HFFc6 (cell line): ENCODE measurements around the gene GPANK1. TPM values are rescaled to one million over a fixed set of nuclear protein-coding genes. Genes with fewer than 3 reads are reported as not detected.

ENCODE experiments used
- DNase-seq: peaks from one replicate; pipeline ENCODE4 v3.0.0-alpha.2; 2018
- H3K27ac Mint-ChIP-seq: 2 replicates; pipeline ENCODE4 v1.8.0; 2020; ENCODE audit warnings: mild to moderate bottlenecking, mixed read lengths
- H3K27me3 Mint-ChIP-seq: 2 replicates; pipeline ENCODE4 v1.8.0; 2021; ENCODE audit warnings: mild to moderate bottlenecking, moderate library complexity, mixed read lengths; ENCODE audit not compliant: insufficient read depth
- H3K36me3 Mint-ChIP-seq: 2 replicates; pipeline ENCODE4 v1.8.0; 2021; ENCODE audit warnings: low read depth, mixed read lengths
- H3K4me1 Mint-ChIP-seq: 2 replicates; pipeline ENCODE4 v1.8.0; 2020; ENCODE audit warnings: low read depth, mixed read lengths
- H3K4me3 Mint-ChIP-seq: 2 replicates; pipeline ENCODE4 v1.8.0; 2020; ENCODE audit warnings: mild to moderate bottlenecking, moderate library complexity, mixed read lengths
- H3K9me3 Mint-ChIP-seq: 2 replicates; pipeline ENCODE4 v1.8.0; 2020; ENCODE audit warnings: mild to moderate bottlenecking, mixed read lengths
- total RNA-seq, 6 experiments: library from RNA; stranded (reverse); fragmentation: NEBNext Ultra II Directional; extraction: Animal tissue kit (Norgen Biotek cat#: 25700); gene quantifications; 2 replicates in 1 of 6; 3 replicates in 5 of 6; pipeline ENCODE4 v1.2.3, GENCODE V29; 2021
- TF ChIP-seq, protein P1 (sequence below): fragments of 200-600 bp; sonication (generic); IDR thresholded peaks from 2 replicates; pipeline ENCODE4 v1.5.0; 2021; ENCODE audit warnings: antibody characterized with exemption, mild to moderate bottlenecking

GPANK1 gene
- total RNA-seq, 6 experiments from 2014 or later, result 11.6 to 14.9 (median 13.0) TPM

DNA sequence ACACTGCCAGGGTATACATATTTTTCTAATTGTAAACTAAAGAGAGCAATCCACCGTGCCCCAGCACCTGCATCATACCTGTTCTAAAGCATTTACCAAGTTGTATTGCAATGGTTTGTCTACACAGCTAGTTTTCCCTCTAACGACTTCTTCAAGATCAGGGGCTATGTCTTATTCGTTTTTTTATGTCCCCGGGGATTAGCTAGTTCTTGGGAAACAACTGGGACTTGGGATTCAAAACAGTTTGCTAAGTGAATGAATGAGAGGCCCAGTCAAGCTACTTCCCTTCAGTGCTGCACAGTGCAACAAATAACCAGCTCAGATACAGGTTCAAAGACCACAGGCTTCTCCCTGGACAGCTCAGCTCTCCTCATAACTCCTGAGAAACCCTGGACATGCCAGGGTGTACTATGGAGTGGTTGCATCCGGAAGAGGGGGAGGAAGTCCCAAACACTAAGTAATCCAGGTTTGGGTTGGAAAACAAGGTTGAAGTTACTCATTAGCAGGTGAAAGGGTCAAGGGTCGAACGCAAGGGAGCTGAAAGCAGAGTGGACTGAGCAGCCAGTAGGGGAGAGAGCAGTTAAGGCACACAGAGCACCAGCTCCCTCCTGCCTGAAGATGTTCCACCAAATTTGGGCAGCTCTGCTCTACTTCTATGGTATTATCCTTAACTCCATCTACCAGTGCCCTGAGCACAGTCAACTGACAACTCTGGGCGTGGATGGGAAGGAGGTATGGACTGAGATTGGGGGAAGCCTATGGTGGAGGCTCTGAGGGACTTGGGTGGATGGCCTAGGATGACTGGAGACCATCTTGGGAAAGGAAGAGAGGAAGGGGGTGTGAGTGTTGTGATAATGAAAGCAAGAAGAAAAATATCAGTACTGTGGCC, 9.2 kb downstream of the GPANK1 start, which contains the start of gene APOM:
TSS of gene APOM (plus strand) at position 546 of the 889 bp plus-strand sequence. CDS start at position 619, 73 bp downstream.
- Mint-ChIP-seq H3K36me3 (peaks cover 37% of the 10 kb centered on the region), H3K4me1 (peaks cover 51% of the 10 kb centered on the region), H3K4me3 (no peak within 1 kb of the TSS), H3K27me3 (peaks cover 3% of the 10 kb centered on the region), H3K9me3 (no peaks in the 10 kb centered on the region), H3K27ac (peak within 1 kb of the TSS; percentile 28)
- DNase-seq, result no peak
- TF ChIP-seq, protein P1, sequence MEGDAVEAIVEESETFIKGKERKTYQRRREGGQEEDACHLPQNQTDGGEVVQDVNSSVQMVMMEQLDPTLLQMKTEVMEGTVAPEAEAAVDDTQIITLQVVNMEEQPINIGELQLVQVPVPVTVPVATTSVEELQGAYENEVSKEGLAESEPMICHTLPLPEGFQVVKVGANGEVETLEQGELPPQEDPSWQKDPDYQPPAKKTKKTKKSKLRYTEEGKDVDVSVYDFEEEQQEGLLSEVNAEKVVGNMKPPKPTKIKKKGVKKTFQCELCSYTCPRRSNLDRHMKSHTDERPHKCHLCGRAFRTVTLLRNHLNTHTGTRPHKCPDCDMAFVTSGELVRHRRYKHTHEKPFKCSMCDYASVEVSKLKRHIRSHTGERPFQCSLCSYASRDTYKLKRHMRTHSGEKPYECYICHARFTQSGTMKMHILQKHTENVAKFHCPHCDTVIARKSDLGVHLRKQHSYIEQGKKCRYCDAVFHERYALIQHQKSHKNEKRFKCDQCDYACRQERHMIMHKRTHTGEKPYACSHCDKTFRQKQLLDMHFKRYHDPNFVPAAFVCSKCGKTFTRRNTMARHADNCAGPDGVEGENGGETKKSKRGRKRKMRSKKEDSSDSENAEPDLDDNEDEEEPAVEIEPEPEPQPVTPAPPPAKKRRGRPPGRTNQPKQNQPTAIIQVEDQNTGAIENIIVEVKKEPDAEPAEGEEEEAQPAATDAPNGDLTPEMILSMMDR, result no peak

DNA sequence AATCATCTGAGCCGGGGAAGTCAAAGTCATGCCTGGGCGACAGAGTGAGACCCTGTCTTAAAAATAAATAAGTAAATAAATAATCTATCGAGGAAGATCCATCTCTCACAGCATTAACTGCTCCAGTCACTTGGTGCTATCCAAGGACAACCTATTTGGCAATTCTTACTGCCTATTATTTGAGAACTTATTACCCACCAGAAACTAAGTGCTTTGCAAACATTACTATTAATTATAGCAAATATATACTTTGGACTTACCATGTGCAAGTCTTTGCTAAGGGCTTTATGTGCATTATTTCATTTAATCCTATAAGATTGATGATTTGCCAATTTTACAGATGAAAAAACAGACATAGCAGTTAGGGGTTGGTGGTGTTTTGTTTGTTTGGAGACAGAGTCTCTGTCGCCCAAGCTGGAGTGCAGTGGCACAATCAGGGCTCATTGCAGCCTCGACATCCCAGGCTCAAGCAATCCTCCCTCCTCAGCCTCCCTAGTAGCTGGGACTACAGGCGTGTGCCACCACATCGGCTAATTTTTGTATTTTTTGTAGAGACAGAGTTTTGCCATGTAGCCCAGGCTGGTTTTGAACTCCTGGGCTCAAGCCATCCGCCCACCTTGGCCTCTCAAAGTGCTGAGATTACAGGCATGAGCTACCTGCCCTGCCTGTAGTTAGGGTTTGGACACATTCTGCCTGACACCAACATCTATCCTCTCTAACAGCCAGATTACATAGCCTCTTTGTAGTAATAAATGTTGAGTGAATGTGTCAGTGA, 10.0 kb downstream of the GPANK1 start:
- peaks cover 32% of the 10 kb centered on the region for H3K36me3 Mint-ChIP-seq
- no peak for DNase-seq
- TF ChIP-seq, protein P1, result no peak
- H3K27me3 Mint-ChIP-seq, result peaks cover 3% of the 10 kb centered on the region
- H3K4me3 Mint-ChIP-seq, result no peak overlapping the region
- no peak overlapping the region for H3K27ac Mint-ChIP-seq
- H3K9me3 Mint-ChIP-seq, result no peaks in the 10 kb centered on the region
- H3K4me1 Mint-ChIP-seq, result peaks cover 48% of the 10 kb centered on the region

DNA sequence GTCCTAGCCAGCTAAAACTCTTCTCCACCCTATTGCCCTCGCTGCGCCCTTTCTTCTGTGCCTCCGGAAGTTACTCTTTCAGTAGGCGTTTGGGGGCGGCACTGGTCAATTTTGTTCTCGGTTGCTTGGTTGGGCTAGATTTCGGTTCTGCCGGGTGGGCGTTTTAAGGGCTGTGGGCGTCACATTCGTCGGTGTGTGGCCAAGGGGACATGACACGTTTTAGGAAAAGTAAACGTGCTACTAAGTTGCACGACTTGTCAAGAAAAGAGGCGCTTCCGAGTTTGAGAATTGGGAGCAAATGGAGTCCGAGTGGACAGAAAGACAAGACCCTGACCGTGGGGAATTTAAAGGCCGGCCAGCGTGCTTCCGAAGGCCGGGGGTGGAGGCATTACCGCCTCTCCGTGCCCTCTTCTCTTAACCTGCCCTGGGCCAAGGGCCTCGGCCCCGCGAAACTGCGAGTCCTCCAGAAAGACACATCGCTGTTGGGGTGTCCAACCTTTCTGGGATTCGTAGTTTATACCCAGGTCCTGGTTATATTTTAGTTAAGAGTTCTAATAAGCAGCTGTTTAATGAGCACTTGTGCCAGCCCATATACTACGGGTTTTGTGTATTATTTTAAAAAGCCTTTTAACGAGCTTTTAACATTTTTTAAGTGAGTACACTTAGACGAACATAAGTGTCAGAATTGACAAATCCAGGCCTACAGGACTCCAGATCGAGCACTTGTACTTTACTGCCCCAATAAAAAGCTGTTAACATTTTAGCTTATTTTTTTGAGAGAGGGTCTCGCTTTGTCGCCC, 11.7 kb downstream of the GPANK1 start:
- DNase-seq, result peak; percentile 84
- Mint-ChIP-seq H3K4me3 (peak overlapping the region; percentile 94), H3K4me1 (peaks cover 37% of the 10 kb centered on the region), H3K27ac (peak overlapping the region; percentile 100), H3K27me3 (peaks cover 3% of the 10 kb centered on the region), H3K36me3 (peaks cover 28% of the 10 kb centered on the region), H3K9me3 (no peaks in the 10 kb centered on the region)
- TF ChIP-seq, protein P1, result no peak; the same call in 1 of the 2 replicates

DNA sequence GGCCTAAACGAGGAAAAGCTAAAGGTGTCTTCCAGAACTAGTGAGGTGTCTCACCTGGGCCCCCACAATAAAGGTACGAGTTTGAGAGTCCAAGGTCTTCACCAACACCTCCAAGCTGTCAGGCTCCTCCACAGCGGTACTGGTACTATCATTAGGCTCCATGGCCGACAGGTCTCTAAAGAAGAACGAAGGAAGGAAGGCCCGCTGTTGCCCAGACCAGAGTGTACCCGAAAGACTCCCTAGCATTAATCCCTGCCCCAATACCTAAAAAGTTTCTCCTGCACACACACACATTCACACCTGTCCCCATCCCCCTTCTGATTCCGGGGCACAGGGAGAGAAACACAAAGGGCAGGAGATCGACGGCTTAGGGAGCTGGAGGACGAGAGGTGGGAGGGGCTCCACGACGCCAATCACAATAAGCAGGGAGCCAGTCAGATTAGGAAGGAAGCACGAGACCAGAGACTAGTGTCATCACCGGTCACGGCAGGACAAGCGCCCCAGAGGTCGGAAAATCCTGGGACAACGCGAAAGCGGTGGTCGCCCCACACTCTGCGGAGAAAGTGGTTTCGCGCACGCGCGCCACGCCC, 13.1 kb downstream of the GPANK1 start:
- Mint-ChIP-seq H3K27ac (peak overlapping the region; percentile 100), H3K9me3 (no peaks in the 10 kb centered on the region), H3K4me3 (peak overlapping the region; percentile 94), H3K36me3 (peaks cover 19% of the 10 kb centered on the region), H3K4me1 (peaks cover 30% of the 10 kb centered on the region), H3K27me3 (peaks cover 3% of the 10 kb centered on the region)
- DNase-seq, result peak; percentile 87
- TF ChIP-seq, protein P1, result no peak

DNA sequence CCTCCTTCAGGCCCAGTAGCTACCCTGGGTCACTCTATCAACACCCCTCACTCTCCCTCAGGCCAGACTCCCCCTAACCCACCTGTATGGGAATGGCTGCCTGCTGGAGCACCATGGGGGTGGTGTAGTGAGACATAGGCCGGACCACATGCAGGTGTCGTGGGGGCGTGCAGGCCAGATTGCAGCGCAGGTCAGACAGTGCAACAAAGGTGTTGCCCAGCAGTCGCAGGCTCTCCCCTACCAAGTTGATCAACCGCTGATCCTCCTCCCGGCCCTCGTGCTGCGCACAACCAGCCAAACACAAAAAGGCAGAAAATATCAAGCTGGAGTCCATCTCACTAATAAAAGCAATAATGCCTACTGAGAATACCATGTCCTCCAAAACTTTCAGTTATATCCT, 19.5 kb downstream of the GPANK1 start:
- Mint-ChIP-seq H3K4me1 (peaks cover 16% of the 10 kb centered on the region), H3K9me3 (no peaks in the 10 kb centered on the region), H3K27me3 (no peaks in the 10 kb centered on the region), H3K27ac (no peak overlapping the region), H3K4me3 (no peak overlapping the region), H3K36me3 (peaks cover 13% of the 10 kb centered on the region)
- TF ChIP-seq, protein P1, result no peak
- DNase-seq, result no peak
